ENCODE data around the gene RBMS1.

Gene RBMS1

DNA sequence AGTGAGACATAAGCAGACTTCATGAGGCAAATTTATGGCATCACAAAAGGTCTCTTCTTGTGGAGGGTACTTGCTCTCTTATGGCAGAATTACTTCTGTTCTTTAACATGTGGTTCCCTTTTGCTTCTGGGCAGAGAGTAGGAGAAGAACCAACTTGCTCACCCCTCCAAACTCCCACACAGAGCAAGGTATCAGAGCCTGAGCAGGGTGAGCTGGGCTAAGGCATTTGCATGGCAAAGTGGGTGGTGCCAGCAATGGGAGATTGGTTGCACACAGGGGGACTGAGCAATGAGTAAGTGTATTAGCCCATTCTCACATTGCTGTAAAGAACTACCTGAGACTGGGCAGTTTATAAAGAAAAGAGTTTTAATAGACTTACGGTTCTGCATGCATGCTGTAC, 229.3 kb downstream of the RBMS1 start:
- DNase-seq, result no peak
- in situ Hi-C loops (cut with HindIII; ENCODE audit: low pct_ligation_motif_present, low pct_unique_long_range_greater_than_20kb, low sequenced_read_pairs), result no loop called here

DNA sequence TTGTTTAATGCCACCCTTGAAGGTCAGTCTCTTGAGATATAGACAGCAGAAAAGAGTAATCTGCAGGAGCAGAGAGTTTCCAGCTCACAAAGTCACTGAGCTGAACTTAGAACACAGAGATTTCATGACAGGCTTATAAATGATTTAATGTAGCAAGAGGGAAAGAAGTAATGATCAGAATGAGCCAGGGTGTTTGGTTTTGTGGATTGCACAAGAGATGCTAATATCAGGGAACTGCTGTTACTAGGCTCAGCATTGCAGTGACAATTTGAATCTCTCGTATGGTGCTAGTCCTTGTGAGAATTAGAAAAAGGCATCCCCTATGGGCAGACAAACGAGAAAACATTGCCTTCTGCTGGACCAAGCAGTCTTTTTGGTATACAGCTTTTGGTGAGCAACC, 231.9 kb downstream of the RBMS1 start:
- in situ Hi-C loops (cut with HindIII; ENCODE audit: low pct_ligation_motif_present, low pct_unique_long_range_greater_than_20kb, low sequenced_read_pairs), result no loop called here

DNA sequence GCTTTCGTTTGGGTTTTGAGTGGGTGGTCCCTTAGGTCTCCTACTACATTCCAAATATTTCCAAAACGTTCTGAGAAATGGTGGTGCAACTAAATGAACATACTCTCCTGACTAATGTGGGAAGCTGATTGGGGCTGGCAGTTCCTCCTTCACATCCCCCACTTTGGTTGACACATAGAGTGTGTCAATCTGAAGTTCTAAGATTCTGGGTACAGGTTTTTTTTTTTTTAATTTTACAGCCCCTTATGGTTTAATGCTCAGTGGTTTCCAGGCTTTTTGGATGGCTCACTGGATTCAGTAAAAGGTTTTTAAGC, 235.2 kb downstream of the RBMS1 start:
- DNase-seq, result no peak
- in situ Hi-C loops (cut with HindIII; ENCODE audit: low pct_ligation_motif_present, low pct_unique_long_range_greater_than_20kb, low sequenced_read_pairs), result no loop called here

More for the DNA sequence above, 231.9 kb downstream of the RBMS1 start:
- no peak for DNase-seq

- in situ Hi-C loops (cut with HindIII; ENCODE audit: low pct_ligation_motif_present, low pct_unique_long_range_greater_than_20kb, low sequenced_read_pairs), result no loop called here
- peak; percentile 26 for DNase-seq
These were observed 235.7 kb downstream of the RBMS1 start for GRCh38 chr2:160257743-160258491.

- peak; percentile 85 for DNase-seq
These were observed 236.4 kb downstream of the RBMS1 start for GRCh38 chr2:160257041-160257742.

GRCh38 chr2:160256507-160256906, 237.1 kb downstream of the RBMS1 start:
- in situ Hi-C loops (cut with HindIII; ENCODE audit: low pct_ligation_motif_present, low pct_unique_long_range_greater_than_20kb, low sequenced_read_pairs), result no loop called here
- DNase-seq, result peak; percentile 56

More at GRCh38 chr2:160257041-160257742, 236.4 kb downstream of the RBMS1 start:
- in situ Hi-C loops (cut with HindIII; ENCODE audit: low pct_ligation_motif_present, low pct_unique_long_range_greater_than_20kb, low sequenced_read_pairs), result no loop called here

DNA sequence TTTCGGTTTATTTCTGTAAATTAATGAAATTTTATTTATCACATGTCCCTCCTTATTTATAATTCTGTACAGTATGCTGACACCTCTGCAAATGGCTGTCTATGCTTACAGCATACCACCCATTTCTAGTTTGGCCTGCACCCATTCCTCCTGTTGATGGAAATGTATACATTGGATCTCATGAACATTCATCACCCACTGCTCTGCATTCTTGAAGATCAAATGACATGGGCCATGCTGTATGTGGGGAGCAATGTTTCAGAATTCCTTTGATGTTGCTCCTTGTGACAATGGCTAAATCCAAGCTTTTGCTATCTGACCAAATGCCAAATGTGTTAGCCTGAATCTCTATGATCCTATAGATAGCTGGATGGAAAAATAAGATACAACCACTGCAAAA, 238.2 kb downstream of the RBMS1 start:
- no peak for DNase-seq
- in situ Hi-C loops (cut with HindIII; ENCODE audit: low pct_ligation_motif_present, low pct_unique_long_range_greater_than_20kb, low sequenced_read_pairs), result no loop called here

GRCh38 chr2:160254189-160254762, 239.3 kb downstream of the RBMS1 start:
- DNase-seq, result peak; percentile 23
- in situ Hi-C loops (cut with HindIII; ENCODE audit: low pct_ligation_motif_present, low pct_unique_long_range_greater_than_20kb, low sequenced_read_pairs), result no loop called here

- in situ Hi-C loops (cut with HindIII; ENCODE audit: low pct_ligation_motif_present, low pct_unique_long_range_greater_than_20kb, low sequenced_read_pairs), result no loop called here
- peak; percentile 96 for DNase-seq
These were observed 240.0 kb downstream of the RBMS1 start for GRCh38 chr2:160253440-160254188.

- DNase-seq, result no peak
- in situ Hi-C loops (cut with HindIII; ENCODE audit: low pct_ligation_motif_present, low pct_unique_long_range_greater_than_20kb, low sequenced_read_pairs), result no loop called here
These were observed 240.7 kb downstream of the RBMS1 start for GRCh38 chr2:160252900-160253299.

- DNase-seq, result peak; percentile 74
- in situ Hi-C loops (cut with HindIII; ENCODE audit: low pct_ligation_motif_present, low pct_unique_long_range_greater_than_20kb, low sequenced_read_pairs), result no loop called here
These were observed 241.2 kb downstream of the RBMS1 start for GRCh38 chr2:160252278-160252887.

DNA sequence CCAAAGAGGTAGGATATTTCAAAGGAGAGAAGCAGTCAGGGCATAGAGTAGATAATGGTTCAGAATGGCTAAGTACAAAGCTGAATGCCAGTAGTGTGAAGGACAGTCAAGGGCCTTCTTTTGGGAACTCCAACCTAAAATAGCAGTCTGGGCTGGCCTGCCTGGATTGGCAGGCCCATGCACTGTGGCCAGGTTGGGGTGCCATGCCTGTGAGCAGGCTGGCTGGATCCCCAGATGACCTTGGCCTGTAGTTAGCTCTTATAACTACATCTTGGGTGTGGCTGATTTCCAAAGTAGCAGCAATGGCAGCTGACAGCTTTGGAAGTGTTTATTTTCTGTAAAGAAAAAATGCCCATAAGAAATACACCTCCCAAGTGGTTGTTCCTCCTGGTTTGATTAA, 242.0 kb downstream of the RBMS1 start:
- no peak for DNase-seq
- in situ Hi-C loops (cut with HindIII; ENCODE audit: low pct_ligation_motif_present, low pct_unique_long_range_greater_than_20kb, low sequenced_read_pairs), result no loop called here

DNA sequence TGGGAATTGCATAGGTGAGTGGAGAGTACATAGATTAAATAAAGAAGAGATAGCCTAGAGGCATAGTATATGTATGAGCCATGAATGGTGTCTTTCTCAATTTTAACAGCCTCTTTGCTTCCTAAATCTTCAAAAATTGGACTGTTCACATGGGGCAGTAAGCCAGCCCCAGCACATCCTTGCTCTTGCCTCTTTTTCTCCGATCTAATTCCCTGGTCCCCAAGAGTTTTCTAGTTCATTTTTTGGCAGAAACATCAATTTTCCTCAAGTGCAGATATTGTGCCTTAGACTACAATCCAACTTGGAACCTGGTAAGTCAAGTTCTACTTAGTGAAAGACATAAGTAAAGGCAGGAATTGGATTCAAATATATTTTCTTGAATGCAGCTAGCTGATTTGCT, 243.7 kb downstream of the RBMS1 start:
- in situ Hi-C loops (cut with HindIII; ENCODE audit: low pct_ligation_motif_present, low pct_unique_long_range_greater_than_20kb, low sequenced_read_pairs), result no loop called here
- no peak for DNase-seq

DNA sequence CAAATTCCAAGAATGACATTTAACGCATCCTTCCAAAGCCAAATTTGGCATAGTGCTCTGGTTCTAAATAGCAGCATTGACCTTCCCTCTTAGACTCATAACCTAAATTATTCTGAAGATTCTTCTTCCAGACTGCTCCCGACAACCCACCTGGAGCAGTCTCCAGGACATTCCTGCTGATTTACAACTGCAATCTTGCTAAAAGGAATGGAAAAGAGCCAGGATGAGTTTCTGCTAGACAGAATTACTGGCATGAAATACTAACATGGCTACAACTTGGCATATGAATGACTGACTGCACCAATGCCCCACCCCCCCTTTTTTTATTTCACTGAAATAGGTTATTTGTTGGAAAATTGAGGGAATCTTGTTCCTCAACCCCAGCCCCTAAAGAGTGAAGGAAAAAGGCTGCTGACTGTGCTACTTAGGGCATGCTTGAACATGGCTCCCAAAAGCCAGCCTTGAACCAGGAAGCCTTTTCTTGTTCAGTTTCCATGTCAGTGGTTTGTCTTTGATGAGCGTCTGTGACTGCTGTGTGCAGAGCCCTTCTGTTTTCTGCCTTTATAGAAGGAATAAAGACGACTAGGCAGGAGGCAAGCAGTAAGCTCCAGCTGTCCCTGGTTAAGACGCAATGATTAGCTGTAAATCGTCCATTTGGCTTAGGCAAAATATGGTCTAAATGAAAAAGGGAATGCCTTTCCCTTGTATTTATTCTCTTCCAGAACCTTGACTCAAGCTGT, 246.1 kb downstream of the RBMS1 start:
- no peak for DNase-seq
- in situ Hi-C loops (cut with HindIII; ENCODE audit: low pct_ligation_motif_present, low pct_unique_long_range_greater_than_20kb, low sequenced_read_pairs), result no loop called here

DNA sequence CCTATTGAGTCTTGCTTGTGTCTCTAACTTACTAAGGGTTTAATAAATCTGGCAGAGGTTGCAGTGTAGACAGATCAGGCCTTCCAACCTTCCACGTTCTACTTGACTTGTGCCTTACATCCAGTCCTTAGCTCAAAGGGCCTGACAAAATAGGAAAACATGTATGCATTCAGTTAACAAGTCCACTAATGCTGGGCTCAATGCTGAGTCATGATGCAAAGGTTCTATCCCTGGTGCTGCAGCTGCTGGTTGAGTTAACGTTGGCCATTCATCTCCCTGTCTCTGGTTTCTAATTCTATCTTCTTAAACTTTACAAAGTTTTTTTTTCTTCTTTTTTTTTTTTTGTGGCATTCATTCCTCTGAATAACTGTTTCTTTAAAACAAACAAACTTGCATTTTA, 247.3 kb downstream of the RBMS1 start:
- DNase-seq, result peak; percentile 30
- in situ Hi-C loops (cut with HindIII; ENCODE audit: low pct_ligation_motif_present, low pct_unique_long_range_greater_than_20kb, low sequenced_read_pairs), result no loop called here

DNA sequence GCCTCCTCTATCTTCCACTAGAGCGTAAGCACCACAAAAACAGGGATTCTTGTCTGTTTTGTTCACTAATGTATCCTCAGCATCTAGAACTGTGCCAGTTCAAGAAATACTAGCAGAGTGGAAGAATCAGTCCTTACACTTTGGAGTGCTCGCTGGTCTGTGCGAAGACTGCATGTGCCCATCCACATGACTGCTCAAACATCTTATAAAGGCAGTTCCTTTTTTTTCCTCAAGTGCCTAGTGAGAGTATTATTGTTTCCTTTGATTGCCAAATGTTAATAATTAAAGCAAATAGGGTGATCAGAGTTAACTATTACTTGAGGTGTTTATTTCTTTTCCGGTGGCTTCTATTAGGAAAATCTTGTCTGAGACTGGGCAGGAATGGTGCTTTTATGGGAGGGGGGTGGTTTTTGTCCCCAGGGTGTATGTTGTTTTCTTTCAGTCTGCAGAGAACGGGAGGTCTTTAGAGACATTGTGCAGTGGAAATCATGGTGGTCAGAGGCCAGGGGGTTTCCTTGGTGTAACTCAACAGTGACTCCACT, 247.9 kb downstream of the RBMS1 start:
- no peak for DNase-seq
- in situ Hi-C loops (cut with HindIII; ENCODE audit: low pct_ligation_motif_present, low pct_unique_long_range_greater_than_20kb, low sequenced_read_pairs), result no loop called here

DNA sequence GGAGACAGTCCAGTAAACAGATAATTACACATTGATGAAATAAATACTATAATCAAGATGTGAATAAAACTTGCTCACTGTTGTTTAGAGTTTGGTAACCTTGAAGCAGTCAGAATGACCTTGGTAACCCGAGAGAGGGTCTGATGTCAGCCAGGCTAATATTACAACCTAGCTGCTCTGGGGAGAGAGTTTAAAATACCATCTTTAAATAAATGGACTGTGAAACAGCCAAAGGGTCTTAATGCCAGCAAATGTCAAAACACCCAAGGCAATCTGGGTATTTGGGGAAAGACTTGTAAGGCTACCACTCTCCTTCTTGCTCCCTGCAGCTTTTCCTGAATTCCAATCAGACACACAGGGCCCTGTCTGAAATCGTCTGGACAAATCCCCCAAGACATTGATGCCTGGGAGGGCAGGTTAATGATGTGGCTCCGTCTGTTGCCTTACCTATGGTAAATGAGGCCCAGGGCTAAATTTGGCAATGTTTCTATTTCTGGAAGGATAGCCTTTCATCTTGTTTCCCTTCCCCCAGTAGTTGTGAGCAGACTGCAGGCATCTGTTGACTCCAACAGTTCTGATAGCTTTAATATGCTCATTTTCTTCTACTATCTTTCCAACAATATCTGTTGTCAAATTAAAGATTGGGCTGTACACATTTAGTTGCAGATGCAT, 250.6 kb downstream of the RBMS1 start:
- in situ Hi-C loops (cut with HindIII; ENCODE audit: low pct_ligation_motif_present, low pct_unique_long_range_greater_than_20kb, low sequenced_read_pairs), result no loop called here
- DNase-seq, result no peak
